GM21390 (cell line): ENCODE results near the gene F13A1.
"Not testable (repeated sequence)": the region's sequence is repeated elsewhere in the genome, so short reads cannot be mapped to it uniquely, and the experiment has no call there.

ENCODE experiments used
- ATAC-seq: cut with Tn5 transposase; IDR thresholded peaks from one replicate; pipeline ENCODE4 v1.9.1; 2021; ENCODE audit not compliant: unreplicated experiment

The F13A1 gene

DNA sequence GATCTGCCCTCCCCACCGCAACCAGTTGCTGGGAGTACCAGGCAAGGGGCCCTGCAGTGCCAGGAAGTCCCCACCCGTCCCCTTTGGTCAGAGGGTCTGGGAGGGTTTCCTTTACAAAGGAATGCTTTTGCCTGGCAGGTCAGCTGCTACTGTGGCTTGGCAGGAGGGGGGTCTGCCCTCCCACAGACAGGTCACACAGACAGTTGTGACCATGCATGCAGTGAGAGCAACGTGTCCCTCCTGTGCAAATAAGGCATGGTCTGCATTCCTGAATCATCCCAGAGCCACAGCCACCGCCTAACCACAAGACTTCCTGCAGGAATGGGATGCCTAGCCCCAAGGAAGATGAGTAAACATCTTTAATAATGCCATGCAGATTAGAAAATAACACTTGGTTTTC lies 439 bp upstream of the F13A1 start:
- ATAC-seq = no peak

DNA sequence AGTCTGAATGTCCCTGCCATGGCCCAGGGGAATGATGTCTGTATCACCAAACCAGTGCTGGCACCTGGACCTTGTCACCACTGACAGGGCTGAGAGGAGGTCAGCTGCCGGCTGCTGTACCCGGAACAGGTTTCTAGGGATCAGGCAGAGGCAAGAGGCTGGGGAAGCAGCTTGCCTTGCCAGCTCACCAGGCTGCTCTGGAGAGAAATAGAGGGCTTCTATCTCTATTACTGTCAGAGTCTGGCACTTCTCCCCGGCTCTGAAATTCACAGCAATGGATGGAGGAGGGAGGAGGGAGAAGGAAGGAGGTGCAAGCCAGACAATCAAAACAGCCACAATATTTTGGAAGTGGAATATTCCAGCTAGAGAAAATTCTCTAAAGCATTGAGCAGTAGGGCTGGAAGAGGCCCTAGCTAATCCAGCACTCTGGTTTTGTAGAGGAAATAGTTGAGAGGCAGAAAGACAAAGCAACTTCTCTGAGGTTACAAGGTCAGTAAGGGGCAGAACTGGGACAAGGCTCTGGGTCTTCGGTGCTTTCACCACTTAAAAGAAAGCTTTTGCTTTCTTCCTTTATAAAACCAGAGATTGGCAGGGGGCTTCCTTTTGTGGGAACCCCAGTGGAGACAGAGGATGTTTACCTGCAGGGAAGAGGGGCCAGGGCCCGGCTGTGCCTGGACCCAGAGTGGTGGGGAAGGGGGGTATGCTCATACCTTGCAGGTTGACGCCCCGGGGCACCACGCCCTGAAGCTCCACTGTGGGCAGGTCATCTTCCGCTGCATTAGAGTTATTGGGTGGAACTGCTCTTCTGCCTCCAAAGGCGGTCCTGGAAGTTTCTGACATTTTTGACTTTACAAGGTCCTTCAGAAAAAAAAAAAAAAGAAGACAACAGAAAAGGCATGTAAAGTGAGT lies 2.4 kb downstream of the F13A1 start:
- no peak for ATAC-seq

DNA sequence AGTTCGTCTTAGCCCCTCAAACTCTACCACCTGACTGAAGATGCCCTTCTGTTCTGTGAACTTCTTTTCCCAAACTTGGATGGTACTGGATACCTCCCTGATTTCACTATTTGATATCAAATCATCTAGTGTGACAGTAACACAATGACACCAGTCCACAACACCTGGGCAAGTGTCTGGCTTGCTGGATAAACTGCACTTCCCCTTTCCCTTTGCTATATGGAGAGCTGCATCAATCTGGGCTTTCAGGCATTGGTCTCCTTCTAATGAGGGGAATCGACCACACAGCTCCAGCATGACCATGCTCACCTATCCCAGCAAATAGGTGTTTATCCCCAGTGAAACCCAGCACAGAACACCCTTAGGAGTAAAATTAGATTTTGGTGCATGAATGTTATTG lies 3.1 kb downstream of the F13A1 start:
- ATAC-seq = no peak

DNA sequence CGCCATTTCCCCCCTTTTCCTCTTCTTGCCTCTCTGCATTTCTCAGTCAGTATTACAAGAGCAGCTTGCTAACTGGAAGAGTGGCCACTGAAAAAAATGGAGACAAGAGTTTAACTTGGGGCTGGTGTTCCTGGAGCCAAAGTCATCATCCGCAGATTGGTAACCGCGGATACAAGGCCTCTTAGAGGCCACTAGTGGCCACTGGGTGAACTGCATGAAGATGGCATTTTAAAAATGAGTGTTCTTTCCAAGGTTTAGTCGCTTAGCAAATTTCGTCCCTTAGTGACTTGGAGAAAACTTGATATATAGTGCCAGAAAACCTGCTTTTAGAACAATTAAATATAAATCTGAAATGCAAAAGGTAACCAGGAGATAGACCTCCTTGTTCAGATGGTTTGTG lies 4.8 kb downstream of the F13A1 start:
- no peak for ATAC-seq

DNA sequence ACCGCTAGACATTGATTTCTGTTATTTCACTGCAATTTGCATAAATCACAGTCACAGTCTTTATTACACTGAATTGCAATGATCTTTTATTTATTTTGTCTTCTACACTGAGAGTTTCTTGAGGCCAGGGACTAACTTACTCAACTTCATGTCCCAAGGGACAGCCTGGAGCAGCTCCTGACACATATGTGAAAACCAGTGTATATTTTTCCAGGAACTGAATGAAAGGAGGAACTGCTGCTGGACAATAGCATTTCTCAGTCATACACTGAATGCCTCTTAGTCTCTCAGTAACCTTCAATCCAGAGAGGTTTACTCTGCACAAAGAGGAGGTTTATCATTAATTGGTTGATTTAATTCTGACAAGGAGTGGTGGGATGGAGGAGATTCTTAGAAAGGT lies 5.9 kb downstream of the F13A1 start:
- no peak for ATAC-seq

DNA sequence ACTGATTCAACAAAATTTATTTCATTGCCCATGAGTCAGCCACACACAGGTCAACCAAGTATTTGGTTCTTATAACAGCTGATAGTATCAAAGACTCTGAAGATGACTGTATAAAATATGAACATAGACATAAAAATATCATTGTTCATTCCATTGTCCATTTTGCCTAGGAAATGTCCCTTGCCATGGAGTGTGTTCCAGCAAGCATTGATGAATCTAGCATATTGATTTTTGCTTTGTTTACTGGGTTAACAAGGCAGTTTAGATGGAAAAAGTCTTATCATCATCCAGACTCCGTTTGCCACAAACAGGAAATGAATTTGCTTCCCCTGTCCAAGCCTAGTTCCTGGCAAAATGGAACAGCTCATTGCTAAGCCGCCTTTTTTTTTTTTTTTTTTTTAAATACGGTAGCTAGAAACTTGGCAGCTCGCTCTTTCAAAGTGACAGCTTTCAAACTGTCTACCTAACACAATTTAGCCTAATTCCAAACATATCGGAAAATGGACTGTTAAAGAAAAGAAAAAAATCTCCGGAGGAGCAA lies 7.5 kb downstream of the F13A1 start:
- ATAC-seq = no peak

DNA sequence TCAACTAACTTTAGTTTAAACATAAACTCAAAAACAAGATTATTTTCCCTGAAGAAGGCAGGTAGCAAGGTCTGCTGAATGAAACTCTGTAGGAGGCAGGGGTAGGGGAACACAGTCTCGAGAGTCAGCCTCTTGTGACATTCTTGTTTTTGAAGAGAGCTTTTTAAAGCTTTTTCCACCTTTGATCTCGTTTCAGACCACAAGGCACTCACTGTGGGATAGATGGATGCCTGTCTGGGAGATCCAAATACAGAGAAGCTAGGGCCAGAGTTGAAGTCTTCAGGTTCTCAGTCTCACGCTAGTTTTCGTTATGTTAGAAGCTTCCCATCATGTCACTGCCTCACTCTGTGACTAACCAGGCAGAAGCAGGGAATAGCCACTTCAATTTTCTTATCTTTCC lies 14.9 kb downstream of the F13A1 start:
- ATAC-seq = no peak

DNA sequence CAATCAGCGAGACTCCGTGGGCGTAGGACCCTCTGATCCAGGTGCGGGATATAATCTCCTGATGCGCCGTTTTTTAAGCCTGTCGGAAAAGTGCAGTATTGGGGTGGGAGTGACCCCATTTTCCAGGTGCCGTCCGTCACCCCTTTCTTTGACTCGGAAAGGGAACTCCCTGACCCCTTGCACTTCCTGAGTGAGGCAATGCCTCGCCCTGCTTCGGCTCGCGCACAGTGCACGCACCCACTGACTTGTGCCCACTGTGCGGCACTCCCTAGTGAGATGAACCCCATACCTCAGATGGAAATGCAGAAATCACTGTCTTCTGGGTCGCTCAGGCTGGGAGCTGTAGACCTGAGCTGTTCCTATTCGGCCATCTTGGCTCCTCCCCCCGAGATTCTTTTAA lies 20.1 kb downstream of the F13A1 start:
- ATAC-seq = not testable (repeated sequence)

DNA sequence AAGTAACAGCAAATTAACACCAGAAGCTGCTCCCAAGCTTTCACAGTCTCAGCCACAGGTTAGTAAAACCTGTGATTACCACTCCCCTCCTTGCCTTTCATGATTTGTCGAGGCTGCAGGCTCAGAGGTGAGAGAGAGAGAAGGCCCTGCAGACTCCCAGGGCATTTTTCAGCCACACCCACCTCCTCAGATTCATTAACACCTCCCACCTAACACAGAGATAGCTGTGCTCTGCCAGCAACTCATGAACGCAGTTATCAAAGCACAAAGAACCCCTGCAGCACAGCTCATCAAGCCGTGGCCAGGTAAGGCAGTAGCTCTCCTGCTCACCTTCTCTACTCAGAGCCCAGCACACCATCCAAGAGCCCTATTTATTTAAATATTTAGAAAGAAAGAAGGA lies 27.1 kb downstream of the F13A1 start:
- no peak for ATAC-seq

DNA sequence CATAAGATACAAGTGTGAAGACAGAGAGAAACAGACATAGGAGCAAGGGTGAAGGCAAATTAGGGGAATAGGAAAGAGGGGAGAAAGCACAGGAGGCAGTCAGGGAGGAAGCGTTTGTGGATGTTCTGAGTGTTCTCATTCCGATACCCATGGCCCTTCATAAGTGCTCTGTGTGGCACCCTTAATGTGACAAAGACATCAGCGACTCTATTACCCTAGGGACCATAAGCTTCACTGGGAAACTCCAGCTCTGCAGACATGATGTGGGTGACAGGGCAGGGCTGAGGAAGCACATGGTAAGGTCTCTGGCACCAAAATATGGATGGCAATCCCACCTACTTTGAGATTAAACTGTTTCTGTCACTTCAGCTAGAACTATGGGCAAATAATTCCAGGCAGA lies 33.0 kb downstream of the F13A1 start:
- ATAC-seq = no peak

DNA sequence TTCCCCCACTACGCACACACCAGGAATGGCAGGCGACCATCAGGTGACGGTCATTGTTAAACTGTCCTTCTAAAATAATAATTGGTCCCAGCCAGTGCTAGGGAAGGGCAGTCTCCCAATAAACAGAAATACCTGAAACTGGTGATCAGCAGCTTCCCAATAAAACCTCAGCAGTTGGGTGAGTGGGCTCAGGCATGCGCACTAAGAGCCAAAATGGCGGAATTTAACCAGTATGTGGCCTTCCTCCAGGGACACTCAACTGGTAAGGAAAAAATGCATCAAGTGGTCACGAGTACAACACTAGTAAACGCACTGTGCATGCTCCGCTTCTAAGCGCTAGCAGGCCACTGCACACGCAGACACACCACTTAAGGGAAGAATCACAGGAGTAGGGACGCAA lies 34.8 kb downstream of the F13A1 start:
- no peak for ATAC-seq

DNA sequence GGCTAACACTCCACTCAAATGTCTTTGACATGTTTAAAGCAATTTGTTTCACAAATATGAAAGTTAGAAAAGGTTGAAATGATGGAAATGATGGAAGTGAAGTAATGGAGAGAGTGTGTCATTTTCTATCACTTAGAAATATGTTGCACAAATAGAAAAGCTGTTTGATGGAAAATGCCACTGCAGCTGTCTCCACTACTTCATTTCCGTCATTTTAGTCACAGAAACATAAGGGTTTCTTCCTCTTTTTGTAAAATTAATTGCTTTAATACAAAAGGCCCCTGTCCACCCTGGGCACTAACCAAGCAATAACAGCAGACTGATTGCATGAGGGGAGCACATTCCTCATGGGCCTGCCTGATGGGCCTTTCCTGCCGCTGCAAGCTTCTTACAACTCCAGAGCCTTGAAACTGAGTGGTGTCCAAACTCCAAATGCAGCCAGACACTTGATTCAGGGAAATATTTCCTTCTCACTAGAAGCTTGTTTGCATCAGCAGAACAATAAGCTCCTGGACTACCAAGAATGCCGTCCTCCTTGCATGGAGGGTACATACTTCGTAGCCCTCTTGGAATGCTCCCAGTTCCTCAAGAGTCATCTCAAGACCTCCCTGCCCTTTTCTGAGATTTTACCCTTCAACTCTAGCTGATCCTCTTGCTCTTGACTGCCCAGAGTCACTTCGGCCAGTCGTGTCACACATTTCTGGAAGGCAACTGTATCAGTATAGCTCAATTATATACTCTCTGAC lies 36.1 kb downstream of the F13A1 start:
- no peak for ATAC-seq

DNA sequence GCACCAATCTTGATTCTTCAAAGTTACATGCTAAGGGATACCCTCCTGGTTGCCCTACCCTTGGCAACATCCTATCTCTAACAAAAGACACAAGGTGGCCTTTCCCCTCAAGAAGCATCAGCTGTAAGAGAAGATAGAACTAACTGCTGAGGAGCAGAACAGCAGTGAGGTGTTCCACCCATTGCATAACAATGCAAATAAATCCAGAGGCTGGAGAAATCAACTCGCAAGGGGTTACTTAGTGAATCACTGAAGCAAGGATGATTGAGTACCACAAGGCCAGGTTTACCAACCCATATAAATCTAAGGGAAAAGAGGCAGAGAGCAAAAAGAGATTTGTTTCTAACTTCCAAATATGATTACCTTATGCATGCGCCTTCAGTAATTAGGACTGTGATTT lies 36.7 kb downstream of the F13A1 start:
- no peak for ATAC-seq

DNA sequence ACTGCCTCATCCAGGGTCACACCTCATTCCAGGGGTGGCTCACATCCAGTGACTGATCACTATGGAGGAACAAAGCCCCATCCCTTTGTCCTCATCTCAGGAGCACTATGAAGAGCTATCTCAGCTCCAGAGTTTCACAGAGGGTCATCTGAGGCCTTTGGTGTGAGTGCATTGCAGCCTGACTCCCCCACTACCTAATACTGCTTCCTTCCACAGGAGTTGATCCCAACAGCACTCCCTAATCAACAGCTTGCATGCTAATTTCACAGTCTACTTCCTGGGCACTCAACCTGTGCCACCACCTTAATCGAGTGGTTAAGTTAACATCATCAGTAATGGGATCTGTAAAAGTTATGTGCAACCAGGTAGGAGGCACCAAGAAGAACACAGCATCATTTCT lies 37.7 kb downstream of the F13A1 start:
- ATAC-seq = no peak

DNA sequence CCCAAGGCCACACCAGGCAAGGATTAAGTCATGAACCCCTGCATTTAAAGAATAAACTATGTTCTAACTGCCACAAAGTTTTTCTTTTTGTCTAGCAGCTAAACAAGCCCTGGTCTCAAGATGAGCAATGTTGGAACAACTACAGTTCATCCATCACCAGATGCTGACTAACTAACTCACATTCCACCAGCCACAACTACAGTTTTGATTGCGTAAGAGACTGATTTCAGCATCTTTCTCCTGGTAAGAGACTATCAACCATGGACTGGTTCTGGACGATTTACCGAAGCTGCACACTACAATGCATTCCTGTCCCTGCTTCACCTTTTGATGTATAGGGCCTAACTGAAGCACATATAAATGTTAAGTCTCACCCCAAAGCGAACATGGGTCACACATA lies 43.0 kb downstream of the F13A1 start:
- ATAC-seq = no peak

DNA sequence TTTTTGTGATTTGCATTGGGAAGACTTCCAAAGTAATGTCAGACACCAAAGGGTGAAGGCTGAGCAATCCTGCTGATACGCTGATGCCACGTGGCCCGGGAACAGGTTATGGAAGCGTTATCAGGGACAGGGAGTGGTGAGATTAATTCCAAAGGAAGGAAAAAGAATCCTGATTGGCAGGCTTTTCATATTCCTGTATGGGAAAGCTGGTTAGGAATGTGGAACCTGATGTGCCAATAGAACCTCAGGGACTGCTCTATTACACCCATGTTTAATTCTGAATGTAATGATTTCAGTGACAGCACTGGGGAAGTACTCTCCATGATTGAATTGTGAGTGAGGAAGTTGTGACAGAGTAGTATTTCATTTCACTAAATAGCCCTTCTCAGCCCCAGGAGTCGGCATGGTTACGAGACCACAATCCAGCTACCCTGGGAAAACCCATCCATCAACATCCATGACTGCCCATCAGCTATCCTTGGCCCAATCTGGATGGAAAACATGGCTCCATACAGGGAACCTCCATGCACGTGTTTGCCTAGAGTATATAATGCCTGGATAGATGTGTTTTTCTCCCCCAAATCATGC lies 49.4 kb downstream of the F13A1 start:
- no peak for ATAC-seq

DNA sequence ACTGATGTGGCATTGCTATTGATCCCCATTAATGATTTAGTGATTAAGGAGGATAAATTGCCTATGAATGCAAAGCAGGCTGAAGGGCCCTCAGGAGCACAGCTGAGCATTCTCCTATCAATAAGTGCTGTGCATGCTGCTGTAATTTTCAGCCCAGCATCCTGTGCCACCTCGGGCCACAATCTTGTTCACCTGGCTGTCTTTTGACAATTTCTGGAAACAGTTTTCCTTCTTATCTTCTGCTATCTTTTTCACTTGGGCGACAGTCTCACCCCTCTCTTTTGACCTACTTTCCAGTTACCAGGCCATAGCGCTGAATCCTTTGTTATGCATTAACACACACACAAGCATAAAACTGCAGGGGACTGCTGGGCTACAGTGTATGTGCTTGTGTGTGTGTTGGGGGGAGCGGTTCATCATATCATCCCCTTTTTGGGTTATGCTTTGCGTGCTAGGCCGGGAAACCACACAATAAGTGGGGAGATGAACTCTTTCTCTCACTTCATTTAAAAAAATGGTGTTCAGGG lies 60.2 kb downstream of the F13A1 start:
- ATAC-seq = no peak

DNA sequence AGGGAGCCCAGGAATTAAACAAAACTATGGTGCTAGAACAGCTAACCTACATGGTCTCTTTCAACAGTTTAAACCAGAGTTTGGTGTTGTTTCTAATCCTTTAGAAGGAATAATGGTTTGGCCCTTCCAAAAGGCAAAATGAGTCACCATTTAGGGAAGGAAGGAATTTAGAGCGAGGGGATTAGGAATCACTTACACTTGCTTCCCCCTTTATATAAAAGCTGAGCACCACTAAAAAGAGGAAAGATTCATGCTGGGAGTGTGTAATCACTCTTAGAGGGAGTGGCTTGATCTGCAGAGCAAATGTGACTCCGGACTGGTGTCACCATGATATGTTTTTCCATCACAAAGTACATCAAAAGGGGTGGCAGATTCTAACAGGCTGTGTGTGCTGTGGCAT lies 63.6 kb downstream of the F13A1 start:
- no peak for ATAC-seq

DNA sequence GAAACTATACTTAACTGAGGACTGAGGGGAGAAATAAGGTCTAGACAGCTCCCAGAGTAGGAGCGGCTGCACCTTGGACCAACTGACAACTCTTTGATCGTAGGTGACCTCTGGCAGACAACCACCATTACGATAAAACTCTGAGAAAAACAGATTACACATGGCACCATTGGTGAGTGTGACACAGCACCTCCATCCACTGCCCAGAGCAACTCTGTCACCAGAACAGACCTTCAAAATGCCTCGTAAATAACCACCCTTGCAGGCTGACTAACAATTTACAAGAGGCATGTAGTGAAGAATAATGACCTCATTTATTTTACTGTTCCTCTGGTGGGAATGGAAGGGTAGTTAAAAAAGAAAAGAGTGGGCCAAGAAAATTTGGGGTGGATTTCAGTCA lies 64.2 kb downstream of the F13A1 start:
- ATAC-seq = no peak

DNA sequence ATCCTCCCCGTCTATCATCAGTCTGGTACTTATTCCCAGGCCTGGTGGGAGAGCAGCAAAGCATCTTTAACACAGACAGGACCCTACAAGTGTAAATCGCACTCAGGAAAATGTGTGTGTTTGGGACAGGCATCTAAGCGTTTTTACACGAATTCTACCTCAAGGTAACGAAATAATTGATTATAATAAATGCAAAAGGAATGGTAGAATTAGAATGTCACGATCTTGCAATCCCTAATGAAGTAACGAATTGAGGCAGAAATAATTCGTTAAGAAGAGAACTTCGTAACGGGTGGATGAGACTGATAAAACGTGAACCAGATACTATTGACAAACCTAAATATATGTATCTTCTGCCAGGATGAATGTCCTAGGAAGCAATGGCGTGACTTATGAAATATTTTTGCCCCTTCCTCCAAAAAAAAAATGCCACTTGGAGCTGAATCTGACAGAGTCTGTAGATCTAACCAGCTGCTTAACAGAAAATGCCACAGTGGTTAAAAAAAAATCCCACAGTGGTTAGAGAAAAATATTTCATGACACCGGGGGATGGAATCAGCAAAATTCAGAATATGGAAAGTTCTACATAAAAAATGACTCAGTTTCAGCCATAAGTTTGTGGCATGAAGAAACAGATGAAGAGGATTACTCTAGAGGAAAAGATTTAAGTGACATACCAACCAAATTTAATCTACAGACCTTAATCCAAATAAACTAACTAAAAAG lies 68.7 kb downstream of the F13A1 start:
- ATAC-seq = no peak

DNA sequence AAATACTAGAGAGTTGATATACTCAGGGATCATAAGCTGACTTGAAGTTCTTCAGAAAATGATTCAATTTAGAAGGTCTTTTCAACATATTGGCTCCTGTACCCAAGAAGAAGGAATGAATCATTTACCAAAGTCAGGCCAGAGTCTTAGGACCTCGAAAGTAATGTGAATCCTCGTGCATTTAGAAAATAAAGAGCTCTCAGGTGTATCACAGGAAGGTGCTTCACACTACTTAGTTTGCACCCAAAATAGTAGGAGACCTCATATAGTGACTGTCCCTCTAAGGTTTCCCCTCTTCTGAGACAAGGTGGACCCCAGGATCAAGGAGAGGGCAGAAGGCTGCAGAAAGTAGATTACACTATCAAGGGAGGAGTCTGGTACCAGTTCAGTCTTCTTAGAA lies 71.8 kb downstream of the F13A1 start:
- ATAC-seq = peak; percentile 74
